ENCODE data around the gene CARMIL3. TPM values are rescaled to one million over a fixed set of nuclear protein-coding genes. Genes with fewer than 3 reads are reported as not detected.
"Not testable (repeated sequence)": the region's sequence is repeated elsewhere in the genome, so short reads cannot be mapped to it uniquely, and the experiment has no call there.

CARMIL3 gene
- under 1 TPM; 0.43 to 0.56 TPM for total RNA-seq

- Mint-ChIP-seq H3K4me1 (peaks cover 14% of the 10 kb centered on the region), H3K27me3 (peaks cover 3% of the 10 kb centered on the region), H3K36me3 (no peaks in the 10 kb centered on the region), H3K9me3 (no peaks in the 10 kb centered on the region), H3K27ac (no peak within 1 kb of the TSS), H3K4me3 (peak within 1 kb of the TSS; percentile 69)
- peak; percentile 72 for DNase-seq
These were observed at the start of gene CARMIL3 for GRCh38 chr14:24051789-24052655. Gene CARMIL3, plus strand, starts transcription at chr14:24052009. Its CDS starts 145 bp downstream, at chr14:24052154.

GRCh38 chr14:24006471-24006816 is 45.4 kb upstream of the CARMIL3 start:
- not testable (repeated sequence) for H3K36me3 Mint-ChIP-seq, H3K27ac Mint-ChIP-seq, H3K9me3 Mint-ChIP-seq, H3K27me3 Mint-ChIP-seq, DNase-seq
- Mint-ChIP-seq H3K4me1 (peaks cover 31% of the 10 kb centered on the region), H3K4me3 (peak overlapping the region; percentile 44)

DNA sequence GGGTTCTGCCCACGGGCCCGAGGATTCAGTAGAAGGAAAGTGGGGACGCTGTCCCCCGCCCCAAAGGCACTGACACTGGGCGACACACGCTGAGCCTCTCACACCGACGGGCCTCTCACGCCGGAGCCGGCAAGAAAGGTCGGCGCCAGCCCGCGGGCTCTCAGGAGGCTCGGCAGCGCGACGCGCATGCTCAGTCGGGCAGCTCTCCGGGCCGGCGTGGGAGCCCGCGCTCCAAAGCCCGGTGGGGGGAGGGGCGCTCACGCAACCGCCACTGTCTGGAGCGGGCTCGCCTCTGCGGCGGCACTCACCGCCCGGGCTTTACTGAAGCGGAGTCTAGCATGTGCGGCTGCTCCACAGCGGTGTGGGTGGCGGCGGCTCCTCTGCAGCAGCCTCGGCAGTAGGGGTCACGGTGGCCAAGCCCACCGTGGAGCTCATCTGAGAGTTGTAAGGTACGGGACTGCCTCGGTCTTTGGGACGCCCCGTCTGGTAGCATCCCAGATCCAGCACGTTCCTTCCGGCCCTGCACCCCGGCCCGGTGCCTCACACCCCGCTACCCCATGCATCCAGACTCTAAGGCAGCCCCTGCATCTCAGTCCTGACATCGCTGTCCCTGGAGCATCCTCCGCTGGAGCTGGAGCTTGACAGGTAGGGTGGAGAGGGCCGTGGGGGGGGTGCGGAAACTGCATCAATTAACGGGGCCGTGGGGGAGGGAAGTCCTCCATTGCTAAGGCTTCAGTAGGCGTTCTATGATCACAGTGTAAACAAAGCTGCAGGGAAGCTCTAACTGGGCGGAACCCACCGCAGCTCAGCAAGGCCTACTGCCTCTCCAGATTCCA is 44.8 kb upstream of the CARMIL3 start:
- not testable (repeated sequence) for H3K9me3 Mint-ChIP-seq, H3K36me3 Mint-ChIP-seq, H3K27me3 Mint-ChIP-seq
- DNase-seq: peak; percentile 76
- Mint-ChIP-seq H3K4me3 (peak overlapping the region; percentile 76), H3K27ac (peak overlapping the region; percentile 80), H3K4me1 (peaks cover 31% of the 10 kb centered on the region)

DNA sequence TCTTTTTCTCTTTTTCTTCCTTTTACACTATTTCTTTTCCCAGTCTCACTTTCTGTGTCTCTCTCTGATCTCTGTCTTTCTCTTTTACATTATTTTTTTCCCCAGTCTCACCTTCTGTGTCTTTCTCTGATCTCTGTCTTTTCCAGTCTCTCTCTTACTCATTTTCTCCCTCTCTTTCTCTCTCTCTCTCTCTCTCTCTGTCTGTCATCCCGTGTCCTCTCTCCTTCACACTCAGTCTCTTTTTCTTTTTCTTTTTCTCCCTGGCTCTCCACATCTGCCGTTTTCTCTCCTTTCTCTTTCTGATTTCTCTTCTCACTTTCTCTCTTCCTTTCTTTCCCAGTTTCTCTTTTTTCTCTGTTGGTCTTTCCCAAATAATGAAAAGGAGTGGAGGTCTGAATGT is 40.8 kb upstream of the CARMIL3 start:
- peaks cover 31% of the 10 kb centered on the region for H3K4me1 Mint-ChIP-seq
- no peak overlapping the region for H3K4me3 Mint-ChIP-seq
- no peak for DNase-seq
- H3K27ac Mint-ChIP-seq: peak overlapping the region; percentile 54
- no peaks in the 10 kb centered on the region for H3K9me3 Mint-ChIP-seq
- no peaks in the 10 kb centered on the region for H3K27me3 Mint-ChIP-seq
- H3K36me3 Mint-ChIP-seq: peaks cover 1% of the 10 kb centered on the region

GRCh38 chr14:24012726-24013273 is 39.0 kb upstream of the CARMIL3 start:
- H3K27ac Mint-ChIP-seq, H3K9me3 Mint-ChIP-seq, H3K27me3 Mint-ChIP-seq, DNase-seq, H3K4me3 Mint-ChIP-seq, H3K36me3 Mint-ChIP-seq: not testable (repeated sequence)
- peaks cover 31% of the 10 kb centered on the region for H3K4me1 Mint-ChIP-seq

GRCh38 chr14:24013654-24014514 is 37.9 kb upstream of the CARMIL3 start:
- Mint-ChIP-seq H3K36me3 (peaks cover 1% of the 10 kb centered on the region), H3K4me1 (peaks cover 22% of the 10 kb centered on the region), H3K9me3 (no peaks in the 10 kb centered on the region), H3K27me3 (no peaks in the 10 kb centered on the region), H3K4me3 (no peak overlapping the region), H3K27ac (no peak overlapping the region)
- peak; percentile 37 for DNase-seq

DNA sequence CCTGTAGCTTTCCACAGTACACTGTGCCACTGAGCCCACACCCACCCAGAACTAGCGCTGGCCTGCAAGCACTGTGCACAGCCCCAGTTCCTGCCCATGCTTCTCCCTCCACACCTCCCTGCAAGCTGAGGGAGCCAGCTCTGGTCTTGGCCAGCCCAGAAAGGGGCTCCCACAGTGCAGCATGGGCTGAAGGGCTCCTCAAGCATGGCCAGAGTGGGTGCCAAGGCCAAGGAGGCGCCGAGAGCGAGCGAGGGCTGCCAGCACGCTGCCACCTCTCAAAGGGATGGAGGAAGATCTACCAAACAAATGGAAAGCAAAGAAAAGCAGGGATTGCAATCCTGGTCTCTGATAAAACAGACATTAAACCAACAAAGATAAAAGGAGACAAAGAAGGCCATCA is 36.1 kb upstream of the CARMIL3 start:
- not testable (repeated sequence) for H3K4me3 Mint-ChIP-seq, H3K27ac Mint-ChIP-seq, H3K36me3 Mint-ChIP-seq

DNA sequence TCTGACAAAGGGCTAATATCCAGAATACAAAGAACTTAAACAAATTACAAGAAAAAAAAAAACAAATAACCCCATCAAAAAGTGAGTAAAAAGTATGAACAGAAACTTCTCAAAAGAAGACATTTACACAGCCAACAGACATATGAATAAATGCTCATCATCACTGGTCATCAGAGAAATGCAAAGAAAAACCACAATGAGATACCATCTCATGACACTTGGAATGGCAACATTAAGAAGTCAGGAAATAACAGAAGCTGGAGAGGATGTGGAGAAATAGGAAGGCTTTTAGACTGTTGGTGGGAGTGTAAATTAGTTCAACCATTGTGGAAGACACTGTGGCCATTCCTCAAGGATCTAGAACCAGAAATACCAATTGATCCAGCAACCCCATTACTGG is 32.8 kb upstream of the CARMIL3 start:
- DNase-seq, H3K4me1 Mint-ChIP-seq, H3K36me3 Mint-ChIP-seq, H3K9me3 Mint-ChIP-seq, H3K27ac Mint-ChIP-seq, H3K4me3 Mint-ChIP-seq, H3K27me3 Mint-ChIP-seq: not testable (repeated sequence)

More for the DNA sequence above, 36.1 kb upstream of the CARMIL3 start:
- H3K9me3 Mint-ChIP-seq, H3K27me3 Mint-ChIP-seq, DNase-seq, H3K4me1 Mint-ChIP-seq: not testable (repeated sequence)

- not testable (repeated sequence) for H3K4me3 Mint-ChIP-seq, DNase-seq, H3K9me3 Mint-ChIP-seq, H3K27me3 Mint-ChIP-seq, H3K4me1 Mint-ChIP-seq, H3K27ac Mint-ChIP-seq, H3K36me3 Mint-ChIP-seq
These were observed 31.9 kb upstream of the CARMIL3 start for GRCh38 chr14:24019944-24020343.

DNA sequence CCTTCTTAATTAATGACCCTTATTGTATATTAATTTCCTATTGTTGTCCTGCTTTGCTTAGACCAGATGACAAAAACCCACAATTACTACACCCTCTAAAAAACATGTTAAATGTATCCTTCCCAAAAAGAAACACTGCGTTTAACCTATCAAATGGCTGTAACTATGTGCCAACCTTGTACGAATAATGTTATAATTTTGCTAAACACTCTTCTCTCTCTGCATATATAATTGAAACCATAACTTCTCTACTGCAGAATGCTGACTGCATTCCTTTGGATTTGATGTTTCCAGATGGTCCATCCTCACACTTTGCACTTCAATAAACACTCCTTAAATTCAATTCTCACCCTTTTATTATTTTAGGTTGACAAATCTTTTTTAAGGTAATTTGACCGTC is 31.3 kb upstream of the CARMIL3 start:
- H3K27ac Mint-ChIP-seq, H3K27me3 Mint-ChIP-seq: not testable (repeated sequence)

DNA sequence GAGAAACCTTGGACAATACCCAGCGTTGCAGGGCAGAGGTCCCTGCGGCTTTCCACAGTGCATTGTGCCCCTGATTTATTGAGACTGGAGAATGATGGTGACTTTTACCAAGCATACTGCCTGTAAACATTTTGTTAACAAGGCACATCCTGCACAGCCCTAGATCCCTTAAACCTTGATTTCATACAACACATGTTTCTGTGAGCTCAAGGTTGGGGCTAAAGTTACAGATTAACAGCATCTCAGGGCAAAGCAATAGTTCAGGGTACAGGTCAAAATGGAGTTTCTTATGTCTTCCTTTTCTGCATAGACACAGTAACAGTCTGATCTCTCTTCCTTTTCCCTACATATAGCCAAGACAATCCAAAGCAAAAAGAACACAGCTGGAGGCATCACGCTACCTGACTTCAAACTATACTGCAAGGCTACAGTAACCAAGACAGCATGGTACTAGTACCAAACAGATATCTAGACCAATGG is 26.8 kb upstream of the CARMIL3 start:
- DNase-seq, H3K4me3 Mint-ChIP-seq, H3K27me3 Mint-ChIP-seq, H3K27ac Mint-ChIP-seq, H3K36me3 Mint-ChIP-seq, H3K9me3 Mint-ChIP-seq, H3K4me1 Mint-ChIP-seq: not testable (repeated sequence)

More for the DNA sequence above, 31.3 kb upstream of the CARMIL3 start:
- not testable (repeated sequence) for H3K36me3 Mint-ChIP-seq, H3K4me3 Mint-ChIP-seq, H3K4me1 Mint-ChIP-seq, DNase-seq, H3K9me3 Mint-ChIP-seq

- not testable (repeated sequence) for H3K36me3 Mint-ChIP-seq, DNase-seq, H3K4me1 Mint-ChIP-seq, H3K27ac Mint-ChIP-seq, H3K9me3 Mint-ChIP-seq, H3K27me3 Mint-ChIP-seq, H3K4me3 Mint-ChIP-seq
These were observed 22.1 kb upstream of the CARMIL3 start for GRCh38 chr14:24029687-24030086.

- not testable (repeated sequence) for DNase-seq, H3K4me1 Mint-ChIP-seq, H3K27me3 Mint-ChIP-seq, H3K36me3 Mint-ChIP-seq, H3K9me3 Mint-ChIP-seq, H3K4me3 Mint-ChIP-seq, H3K27ac Mint-ChIP-seq
These were observed 20.5 kb upstream of the CARMIL3 start for GRCh38 chr14:24031331-24031730.

GRCh38 chr14:24032727-24033418 is 18.9 kb upstream of the CARMIL3 start:
- H3K27me3 Mint-ChIP-seq: no peaks in the 10 kb centered on the region

More at GRCh38 chr14:24032727-24033418, 18.9 kb upstream of the CARMIL3 start:
- peaks cover 7% of the 10 kb centered on the region for H3K9me3 Mint-ChIP-seq
- no peak overlapping the region for H3K27ac Mint-ChIP-seq
- H3K4me3 Mint-ChIP-seq: no peak overlapping the region
- peaks cover 9% of the 10 kb centered on the region for H3K4me1 Mint-ChIP-seq
- H3K36me3 Mint-ChIP-seq: no peaks in the 10 kb centered on the region
- DNase-seq: no peak

Measured in activated naive CD8-positive, alpha-beta T cell treated with anti-CD3 and anti-CD28 coated beads for 36 hours (primary cell).